Common myeloid progenitor, CD34-positive (primary cell): Measurements from ENCODE around the gene STIM1.

ENCODE experiments used
- CTCF ChIA-PET: fragments of 350-600 bp; sonication (Branson Sonifier 250); formaldehyde crosslinking; loops from one replicate; lab custom pipeline; 2021; ENCODE audit warnings: antibody characterized with exemption; lab: Charles Lee
- POLR2A ChIA-PET: fragments of 350-600 bp; sonication (Branson Sonifier 250); formaldehyde crosslinking; loops from one replicate; lab custom pipeline; 2021; ENCODE audit warnings: antibody characterized with exemption; lab: Charles Lee
- DNase-seq, 3 donors: peaks; one replicate each; pipeline versions ENCODE4 v3.0.0 to v3.0.0-alpha.2; 2013
- H3K27ac ChIP-seq, 2 experiments: 1 replicate in 1 of 2; 2 replicates in 1 of 2; pipeline ENCODE4 v1.7.0; 2013; ENCODE audit warnings: inconsistent platforms in 2 of 2, low read length in 2 of 2, mild to moderate bottlenecking in 2 of 2, low read depth in 1 of 2, moderate library complexity in 1 of 2; ENCODE audit not compliant: severe bottlenecking in 2 of 2, insufficient read depth in 1 of 2, poor library complexity in 1 of 2
- H3K27me3 ChIP-seq, 5 experiments: replicated peaks in 2 of 5; 1 replicate in 3 of 5; 2 replicates in 2 of 5; pipeline versions ENCODE4 v1.6.1 to v1.7.0; 2013; ENCODE audit warnings: low read length in 4 of 5, mild to moderate bottlenecking in 2 of 5, moderate library complexity in 2 of 5, inconsistent platforms in 1 of 5; ENCODE audit not compliant: insufficient read depth in 5 of 5, control insufficient read depth in 4 of 5
- H3K36me3 ChIP-seq, 4 experiments: 1 replicate in 2 of 4; 2 replicates in 2 of 4; pipeline versions ENCODE4 v1.6.1 to v1.7.0; 2013; ENCODE audit warnings: low read length in 3 of 4, control low read depth in 1 of 4, mild to moderate bottlenecking in 1 of 4; ENCODE audit not compliant: control insufficient read depth in 4 of 4, insufficient read depth in 4 of 4
- H3K4me1 ChIP-seq, 4 experiments: 1 replicate in 3 of 4; 2 replicates in 1 of 4; pipeline versions ENCODE4 v1.6.1 to v1.7.1; 2013; ENCODE audit warnings: low read length in 3 of 4, mild to moderate bottlenecking in 3 of 4, control low read depth in 1 of 4, inconsistent platforms in 1 of 4, moderate library complexity in 1 of 4; ENCODE audit not compliant: control insufficient read depth in 4 of 4, insufficient read depth in 4 of 4; ENCODE audit errors: control extremely low read depth in 1 of 4
- H3K4me3 ChIP-seq, 7 experiments: 1 replicate in 4 of 7; 2 replicates in 3 of 7; pipeline versions ENCODE4 v1.5.1 to v1.7.0; 2013; ENCODE audit warnings: mild to moderate bottlenecking in 7 of 7, low read length in 6 of 7, moderate library complexity in 6 of 7, inconsistent platforms in 2 of 7, low read depth in 2 of 7, control low read depth in 1 of 7; ENCODE audit not compliant: insufficient read depth in 4 of 7, control insufficient read depth in 1 of 7; ENCODE audit errors: extremely low read depth in 1 of 7
- H3K9me3 ChIP-seq, 5 experiments: 1 replicate in 4 of 5; 2 replicates in 1 of 5; pipeline versions ENCODE4 v1.6.1 to v1.7.1; 2013; ENCODE audit warnings: low read length in 4 of 5, mild to moderate bottlenecking in 2 of 5, inconsistent platforms in 1 of 5, low read depth in 1 of 5, moderate library complexity in 1 of 5; ENCODE audit not compliant: control insufficient read depth in 4 of 5, insufficient read depth in 2 of 5; ENCODE audit errors: control extremely low read depth in 1 of 5
- WGBS: methylation state at CpG from one replicate; pipeline ENCODE4 v1.1.5; 2013; ENCODE audit not compliant: insufficient coverage; 5-methylcytosine and 5-hydroxymethylcytosine counted together

Gene STIM1

DNA sequence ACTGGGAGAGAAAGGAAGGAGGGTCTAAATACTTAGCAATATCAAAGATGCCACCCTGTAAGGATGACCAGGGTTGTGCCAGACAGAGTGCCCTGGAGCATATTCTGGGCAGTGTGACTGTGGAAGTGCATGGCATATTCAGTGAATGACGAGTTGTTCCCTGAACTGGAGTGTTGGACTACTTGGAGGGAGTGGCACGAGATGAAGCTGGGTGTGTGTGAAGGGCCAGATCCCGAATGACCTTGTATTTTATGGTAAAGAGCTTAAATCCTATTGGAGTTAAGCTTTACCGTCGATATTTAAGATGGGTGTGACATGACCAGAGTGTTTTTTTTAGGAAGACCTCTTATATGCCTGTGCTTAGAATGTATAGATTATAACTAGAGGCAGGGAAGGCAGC, 48.8 kb downstream of the STIM1 start:
- CTCF ChIA-PET: interaction anchor here (0.8 to 3.0 kb wide), 3 partner anchors 10 to 54 kb away, joined by 3 to 7 read pairs (median 7); no protein-coding TSS in a partner anchor
- POLR2A ChIA-PET: no interaction called here
- Histone ChIP-seq H3K36me3 (peaks cover 0 to 6% (median under 1%) of the 10 kb centered on the region in 4 experiments), H3K9me3 (no peaks in the 10 kb centered on the region), H3K4me3 (no peak overlapping the region), H3K4me1 (peaks cover 10 to 55% (median 26%) of the 10 kb centered on the region in 4 experiments), H3K27me3 (no peaks in the 10 kb centered on the region), H3K27ac (no peak overlapping the region)
- no peak for DNase-seq
- WGBS: 94% methylated on average over 5 of the region's 5 CpGs

- DNase-seq: peak in 2 of 3 donors; percentile 46 to 67
- no peaks in the 10 kb centered on the region for H3K9me3 ChIP-seq
- no peak overlapping the region for H3K27ac ChIP-seq
- peaks cover 0 to 6% (median under 1%) of the 10 kb centered on the region in 4 experiments for H3K36me3 ChIP-seq
- WGBS: 27% methylated on average over 1 of the region's 3 CpGs
- ChIA-PET CTCF (interaction anchor here (0.6 to 3.0 kb wide), 9 partner anchors 9 to 168 kb away, joined by 3 to 7 read pairs (median 4); partner anchors contain the start of gene STIM1), POLR2A (no interaction called here)
- no peaks in the 10 kb centered on the region for H3K27me3 ChIP-seq
- H3K4me1 ChIP-seq: peaks cover 10 to 55% (median 26%) of the 10 kb centered on the region in 4 experiments
- no peak overlapping the region for H3K4me3 ChIP-seq
Observed at GRCh38 chr11:3905080-3905953, 49.9 kb downstream of the STIM1 start.

DNA sequence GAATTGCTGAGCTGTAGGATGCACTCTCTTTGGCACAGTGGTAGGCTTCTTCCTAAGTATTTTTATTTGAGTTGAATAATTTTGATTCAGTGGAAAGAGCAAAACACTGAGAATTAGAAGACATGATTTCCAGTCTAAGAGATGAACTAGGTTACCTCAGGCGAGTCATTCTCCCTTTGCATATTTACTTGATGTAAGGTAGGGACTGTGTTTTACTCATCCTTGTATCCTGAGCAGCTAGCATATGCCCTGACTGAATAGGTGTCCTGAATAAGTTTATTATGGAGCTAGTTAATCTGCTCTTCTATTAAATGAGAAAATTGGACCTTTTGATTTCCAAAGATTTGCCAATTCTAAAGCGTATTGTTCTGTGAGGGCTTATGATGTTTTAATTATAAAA, 50.7 kb downstream of the STIM1 start:
- ChIA-PET CTCF (interaction anchor here (0.6 to 3.0 kb wide), 11 partner anchors 10 to 167 kb away, joined by 3 to 7 read pairs (median 4); partner anchors contain the start of gene STIM1), POLR2A (no interaction called here)
- Histone ChIP-seq H3K27me3 (no peaks in the 10 kb centered on the region), H3K36me3 (peaks cover 0 to 6% (median under 1%) of the 10 kb centered on the region in 4 experiments), H3K9me3 (no peaks in the 10 kb centered on the region), H3K27ac (no peak overlapping the region), H3K4me3 (no peak overlapping the region), H3K4me1 (peaks cover 10 to 53% (median 26%) of the 10 kb centered on the region in 4 experiments)
- DNase-seq: no peak
- WGBS: 60% methylated on average over 1 of the region's 2 CpGs

DNA sequence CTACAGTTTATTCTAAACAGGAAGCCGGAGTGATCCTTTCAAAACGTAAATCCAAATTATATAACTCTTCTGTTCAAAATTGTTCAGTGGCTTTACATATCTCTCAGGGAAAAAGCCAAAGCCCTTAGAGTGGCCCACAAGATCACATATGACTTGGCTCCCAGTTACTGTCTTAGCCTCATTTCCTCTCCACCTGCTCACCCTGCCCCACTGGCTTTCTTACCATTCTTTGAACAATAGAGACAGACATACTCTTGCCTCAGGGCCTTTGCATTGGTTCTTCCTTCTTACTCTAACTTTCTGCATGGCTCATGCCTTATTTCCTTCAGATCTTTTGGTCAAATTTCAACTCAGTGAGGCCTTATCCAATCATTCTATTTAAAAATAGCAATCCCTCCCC, 52.1 kb downstream of the STIM1 start:
- POLR2A ChIA-PET: no interaction called here
- peaks cover 10 to 44% (median 23%) of the 10 kb centered on the region in 4 experiments for H3K4me1 ChIP-seq
- no peaks in the 10 kb centered on the region for H3K9me3 ChIP-seq
- WGBS: no CpG with 5 or more reads among the region's 2 CpGs
- H3K27me3 ChIP-seq: no peaks in the 10 kb centered on the region
- no peak for DNase-seq
- no peak overlapping the region for H3K27ac ChIP-seq
- peaks cover 0 to 6% (median under 1%) of the 10 kb centered on the region in 4 experiments for H3K36me3 ChIP-seq
- CTCF ChIA-PET: interaction anchor here (1.2 to 1.8 kb wide), 2 partner anchors 11 to 19 kb away, joined by 3 to 5 read pairs; no protein-coding TSS in a partner anchor
- H3K4me3 ChIP-seq: no peak overlapping the region

DNA sequence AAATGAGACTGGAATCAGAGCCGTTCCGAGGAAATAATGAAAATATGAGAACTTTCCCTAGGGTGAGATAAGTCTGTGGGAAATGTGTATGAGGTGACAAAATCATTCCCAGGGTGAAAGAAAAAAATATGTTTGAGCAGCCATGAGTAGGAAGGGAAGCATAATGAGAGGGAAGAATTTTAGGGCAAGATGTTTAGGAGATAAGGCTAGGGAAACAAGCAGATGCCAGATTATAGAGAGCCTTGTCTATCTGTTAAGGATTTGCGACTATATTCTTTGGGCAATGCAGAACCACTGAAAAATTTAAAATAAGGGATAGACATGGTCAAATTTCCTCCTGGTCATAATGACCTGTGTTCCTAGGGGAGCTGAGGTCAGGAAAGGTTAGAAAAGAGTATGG, 54.4 kb downstream of the STIM1 start:
- Histone ChIP-seq H3K36me3 (peaks cover 0 to 6% (median under 1%) of the 10 kb centered on the region in 4 experiments), H3K27me3 (no peaks in the 10 kb centered on the region), H3K9me3 (no peaks in the 10 kb centered on the region), H3K27ac (no peak overlapping the region), H3K4me1 (peaks cover 1 to 21% (median 14%) of the 10 kb centered on the region in 4 experiments), H3K4me3 (no peak overlapping the region)
- WGBS: 67% methylated on average over 3 of the region's 3 CpGs
- no peak for DNase-seq
- ChIA-PET CTCF (interaction anchor here (1.1 to 3.5 kb wide), 3 partner anchors 14 to 16 kb away, joined by 3 to 12 read pairs (median 3); no protein-coding TSS in a partner anchor), POLR2A (no interaction called here)

- Histone ChIP-seq H3K9me3 (no peaks in the 10 kb centered on the region), H3K4me1 (peaks cover 0 to 9% (median 8%) of the 10 kb centered on the region in 4 experiments), H3K27me3 (no peaks in the 10 kb centered on the region), H3K4me3 (no peak overlapping the region), H3K27ac (no peak overlapping the region), H3K36me3 (peaks cover 0 to 6% (median 0%) of the 10 kb centered on the region in 4 experiments)
- POLR2A ChIA-PET: no interaction called here
- DNase-seq: no peak
- CTCF ChIA-PET: interaction anchor here (0.7 to 2.1 kb wide), 5 partner anchors 15 to 155 kb away, joined by 3 to 7 read pairs (median 3); partner anchors contain the start of gene STIM1
- no CpG with 5 or more reads among the region's 3 CpGs for WGBS
Observed at GRCh38 chr11:3911908-3912505, 56.5 kb downstream of the STIM1 start.
